ENCODE data around the gene FAT1. TPM values are rescaled to one million over a fixed set of nuclear protein-coding genes. Genes with fewer than 3 reads are reported as not detected.

FAT1 gene
- total and polyA plus RNA-seq, 2 donors (not counting 3 experiments of a cell fraction or from before 2014, with no cell fraction given) = 9.2 to 9.8 TPM

- POLR2A ChIA-PET = no interaction called here
- BruUV-seq (replicated peaks) = no TSS peak
- intact Hi-C loops (cut with micrococcal nuclease) (no loop called here), dilution Hi-C loops (cut with MboI; ENCODE audit: extremely low pct_ligation_motif_present, low sequenced_read_pairs) (no loop called here)
- no peaks in the 10 kb centered on the region for H3K27me3 ChIP-seq (ENCODE audit: control insufficient read depth in 2 of 2, insufficient read depth in 2 of 2, low read length in 2 of 2)
- FAIRE-seq (no peak), DNase-seq (ENCODE audit: low read depth, low spot score) (no peak)
- H3K9me3 ChIP-seq (replicated peaks; ENCODE audit: control insufficient read depth, insufficient read depth, low read length) = no peaks in the 10 kb centered on the region
- no peaks in the 10 kb centered on the region for H3K4me1 ChIP-seq (ENCODE audit: control insufficient read depth, extremely low read depth, insufficient read depth, low read length)
- H2AFZ ChIP-seq (ENCODE audit: low read depth, low read length) = no peak overlapping the region
- TF ChIP-seq GATA2 (IDR thresholded peaks at IDR 0.05; ENCODE audit: insufficient read depth, insufficient read length, low read depth, low read length) = no peak
- no peak for TF ChIP-seq MYC (IDR thresholded peaks at IDR 0.05; ENCODE audit: low read depth, low read length)
- no peak for TF ChIP-seq POLR2AphosphoS5 (IDR thresholded peaks at IDR 0.05; ENCODE audit: insufficient read depth, low read depth, low read length)
- no peak for TF ChIP-seq POLR2A (IDR thresholded peaks at IDR 0.05; ENCODE audit: low read depth, low read length)
- no peak for TF ChIP-seq FOS (IDR thresholded peaks at IDR 0.05; ENCODE audit: borderline replicate concordance, insufficient read depth, low read length)
- TF ChIP-seq EZH2 (IDR thresholded peaks at IDR 0.05; ENCODE audit: borderline replicate concordance, low read depth, low read length, severe bottlenecking) = no peak
- no peak for TF ChIP-seq MAX (IDR thresholded peaks at IDR 0.05; ENCODE audit: insufficient read depth, insufficient read length)
- no peak for TF ChIP-seq JUN (IDR thresholded peaks at IDR 0.05; ENCODE audit: borderline replicate concordance, insufficient read depth, insufficient read length, low read depth)
- TF ChIP-seq CTCF (IDR thresholded peaks at IDR 0.05; ENCODE audit: extremely low read depth in 1 of 2, insufficient read depth in 1 of 2, low read depth in 1 of 2, low read length in 2 of 2) = no peak
- no peaks in the 10 kb centered on the region for H4K20me1 ChIP-seq (replicated peaks; ENCODE audit: control insufficient read depth, extremely low read depth, insufficient read depth, low read length)
- no peak overlapping the region for H3K27ac ChIP-seq (ENCODE audit: insufficient read depth, low read depth, low read length)
- no peak overlapping the region for H3K4me2 ChIP-seq (ENCODE audit: insufficient read depth, low read length)
- H3K9ac ChIP-seq (replicated peaks; ENCODE audit: extremely low read depth, insufficient read depth, low read length) = no peak overlapping the region
- no peak overlapping the region for H3K4me3 ChIP-seq (replicated peaks in 1 of 3; ENCODE audit: insufficient read depth in 1 of 3, low read depth in 1 of 3, low read length in 3 of 3)
- H3K79me2 ChIP-seq (ENCODE audit: control insufficient read depth, insufficient read depth, low read length) = no peaks in the 10 kb centered on the region
- CTCF ChIA-PET = no interaction called here
- no peaks in the 10 kb centered on the region for H3K36me3 ChIP-seq (ENCODE audit: control insufficient read depth in 2 of 2, extremely low read depth in 1 of 2, insufficient read depth in 2 of 2, low read length in 2 of 2)
- no peaks in the 10 kb centered on the region for H3K9me1 ChIP-seq (replicated peaks; ENCODE audit: control insufficient read depth, extremely low read depth, insufficient read depth, low read length)
Observed at GRCh38 chr4:186581421-186581820, 142.2 kb downstream of the FAT1 start.
